Stimulated activated naive CD8-positive, alpha-beta T cell treated with anti-CD3 and anti-CD28 coated beads, Interleukin-15, amount 100 ng/mL, for 72 hours (primary cell): Measurements from ENCODE around the gene RAB8A.
"Not testable (repeated sequence)": the region's sequence is repeated elsewhere in the genome, so short reads cannot be mapped to it uniquely, and the experiment has no call there.

Experiments
- ATAC-seq: fragments of 150-1000 bp; cut with Tn5 transposase; 2 replicates; pipeline ENCODE4 v1.10.0; 2021; ENCODE audit warnings: mild to moderate bottlenecking, moderate library complexity
- DNase-seq, 2 donors: peaks; one replicate each; pipeline ENCODE4 v3.0.0; 2021 to 2022
- H3K27ac Mint-ChIP-seq, 2 donors: one replicate each; pipeline ENCODE4 v1.8.0; 2022; ENCODE audit warnings: mild to moderate bottlenecking in 2 of 2, mixed read lengths in 2 of 2, moderate library complexity in 2 of 2
- H3K27me3 Mint-ChIP-seq: one replicate; pipeline ENCODE4 v1.8.0; 2022; ENCODE audit warnings: mixed read lengths
- H3K4me1 Mint-ChIP-seq: one replicate; pipeline ENCODE4 v1.8.0; 2022; ENCODE audit warnings: mild to moderate bottlenecking, mixed read lengths
- H3K4me3 Mint-ChIP-seq, 2 donors: one replicate each; pipeline ENCODE4 v1.8.0; 2022; ENCODE audit warnings: mild to moderate bottlenecking in 2 of 2, mixed read lengths in 2 of 2, moderate library complexity in 1 of 2
- H3K9me3 Mint-ChIP-seq, 2 donors: one replicate each; pipeline ENCODE4 v1.8.0; 2022; ENCODE audit warnings: mixed read lengths in 2 of 2

Gene RAB8A

GRCh38 chr19:16075430-16076153 lies 36.1 kb upstream of the RAB8A start:
- no peak for ATAC-seq
- H3K27me3 Mint-ChIP-seq: no peaks in the 10 kb centered on the region
- H3K9me3 Mint-ChIP-seq: no peaks in the 10 kb centered on the region
- peak overlapping the region; percentile 88 to 93 for H3K4me3 Mint-ChIP-seq
- peaks cover 67% of the 10 kb centered on the region for H3K4me1 Mint-ChIP-seq
- H3K27ac Mint-ChIP-seq: peak overlapping the region; percentile 75 to 88
- no peak for DNase-seq

- Mint-ChIP-seq H3K27me3 (no peaks in the 10 kb centered on the region), H3K4me1 (peaks cover 74% of the 10 kb centered on the region), H3K9me3 (no peaks in the 10 kb centered on the region), H3K4me3 (peak within 1 kb of the TSS; percentile 88 to 93), H3K27ac (peak within 1 kb of the TSS; percentile 90 to 99)
- DNase-seq: peak; percentile 80 to 88
- ATAC-seq: peak; percentile 65
Measured at GRCh38 chr19:16076154-16076957, 35.3 kb upstream of the RAB8A start, which contains the start of gene TPM4. Gene TPM4 (plus strand): TSS chr19:16076495. CDS start chr19:16076566, 71 bp downstream.

GRCh38 chr19:16076958-16077611 lies 34.6 kb upstream of the RAB8A start:
- Mint-ChIP-seq H3K27ac (peak overlapping the region; percentile 90 to 99), H3K27me3 (no peaks in the 10 kb centered on the region), H3K9me3 (no peaks in the 10 kb centered on the region), H3K4me1 (peaks cover 82% of the 10 kb centered on the region), H3K4me3 (peak overlapping the region; percentile 88)
- DNase-seq (peak in 1 of 2 donors; percentile 35), ATAC-seq (no peak)

GRCh38 chr19:16077984-16078758 lies 33.5 kb upstream of the RAB8A start:
- peak overlapping the region; percentile 88 for H3K4me3 Mint-ChIP-seq
- H3K9me3 Mint-ChIP-seq: no peaks in the 10 kb centered on the region
- ATAC-seq (peak; percentile 16), DNase-seq (peak; percentile 47 to 55)
- no peaks in the 10 kb centered on the region for H3K27me3 Mint-ChIP-seq
- peaks cover 83% of the 10 kb centered on the region for H3K4me1 Mint-ChIP-seq
- H3K27ac Mint-ChIP-seq: peak overlapping the region; percentile 99

DNA sequence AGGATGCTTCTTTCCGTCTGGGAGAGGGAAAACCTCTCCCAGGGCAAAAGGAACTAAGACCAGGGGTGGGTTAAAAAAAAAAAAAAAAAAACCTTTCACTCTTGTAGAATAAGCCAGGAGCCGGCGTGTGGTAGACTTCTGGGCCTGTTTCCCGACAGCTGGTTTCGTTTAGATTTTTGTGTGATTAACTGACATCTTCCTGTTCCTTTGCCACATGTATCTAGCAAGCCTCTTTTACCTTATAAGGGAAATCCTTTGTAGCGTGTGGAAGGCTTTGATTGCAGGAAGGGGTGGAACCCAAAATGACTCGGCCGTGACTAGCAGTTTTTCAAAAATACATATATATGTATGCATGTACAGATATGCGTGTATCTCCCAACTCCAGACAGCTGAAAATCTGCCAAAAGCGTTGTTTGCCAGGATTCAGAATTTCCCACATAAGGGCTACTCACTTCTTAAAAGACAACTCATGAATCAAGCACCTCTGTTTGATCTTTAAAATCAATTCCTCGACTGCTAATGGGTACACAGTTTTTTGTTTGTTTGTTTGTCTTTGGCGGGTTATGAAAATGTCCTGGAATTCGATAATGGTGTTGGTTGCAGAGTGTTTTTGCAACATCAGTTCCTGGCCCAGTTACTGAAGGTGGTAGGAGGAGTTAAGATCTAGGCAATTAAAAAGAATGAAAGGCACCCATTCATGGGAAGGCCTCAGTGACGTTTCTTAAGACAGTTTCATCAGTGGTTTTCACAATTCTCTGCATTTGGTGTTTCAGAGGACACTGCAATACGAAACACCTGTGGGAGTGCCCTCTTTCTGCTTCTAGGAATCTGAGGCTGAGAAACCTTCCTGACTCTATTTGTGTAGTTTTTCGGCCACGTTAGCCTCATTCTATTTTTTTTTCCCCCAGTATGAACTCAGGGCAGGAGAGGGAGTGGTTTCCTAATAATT lies 32.7 kb upstream of the RAB8A start:
- H3K4me1 Mint-ChIP-seq: peaks cover 84% of the 10 kb centered on the region
- peak overlapping the region; percentile 88 for H3K4me3 Mint-ChIP-seq
- ATAC-seq (peak; percentile 73), DNase-seq (peak; percentile 57 to 77)
- no peaks in the 10 kb centered on the region for H3K9me3 Mint-ChIP-seq
- H3K27me3 Mint-ChIP-seq: no peaks in the 10 kb centered on the region
- H3K27ac Mint-ChIP-seq: peak overlapping the region; percentile 99

- Mint-ChIP-seq H3K27ac (peak overlapping the region in 1 of 2 donors; percentile 42), H3K4me1 (peaks cover 88% of the 10 kb centered on the region), H3K9me3 (no peaks in the 10 kb centered on the region), H3K4me3 (peak overlapping the region in 1 of 2 donors; percentile 17), H3K27me3 (no peaks in the 10 kb centered on the region)
- DNase-seq (no peak), ATAC-seq (no peak)
Measured at GRCh38 chr19:16084067-16084685, 27.5 kb upstream of the RAB8A start.

DNA sequence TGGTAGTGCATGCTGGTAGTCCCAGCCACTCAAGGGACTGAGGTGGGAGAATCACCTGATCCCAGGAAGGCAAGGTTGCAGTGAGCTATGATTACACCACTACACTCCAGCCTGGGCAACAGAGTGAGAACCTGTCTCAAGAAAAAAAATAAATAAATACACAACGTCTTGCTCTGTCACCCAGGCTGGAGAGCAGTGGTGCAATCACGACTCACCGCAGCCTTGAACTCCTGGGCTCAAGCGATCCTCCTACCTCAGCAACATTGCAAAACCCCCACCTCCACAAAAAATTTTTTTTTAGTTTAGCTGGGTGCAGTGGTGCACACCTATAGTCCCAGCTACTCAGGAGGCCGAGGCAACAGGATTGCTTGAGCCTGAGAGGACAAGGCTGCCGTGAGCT lies 26.6 kb upstream of the RAB8A start:
- Mint-ChIP-seq H3K27me3 (no peaks in the 10 kb centered on the region), H3K4me3 (peak overlapping the region; percentile 71 to 85), H3K9me3 (no peaks in the 10 kb centered on the region), H3K27ac (peak overlapping the region; percentile 33 to 89), H3K4me1 (peaks cover 85% of the 10 kb centered on the region)
- ATAC-seq (peak; percentile 7), DNase-seq (no peak)

- H3K4me3 Mint-ChIP-seq, H3K27ac Mint-ChIP-seq, ATAC-seq, H3K9me3 Mint-ChIP-seq, DNase-seq, H3K27me3 Mint-ChIP-seq: not testable (repeated sequence)
- peaks cover 62% of the 10 kb centered on the region for H3K4me1 Mint-ChIP-seq
Measured at GRCh38 chr19:16087404-16087803, 24.3 kb upstream of the RAB8A start.

- no peak overlapping the region for H3K27ac Mint-ChIP-seq
- H3K9me3 Mint-ChIP-seq: no peaks in the 10 kb centered on the region
- no peaks in the 10 kb centered on the region for H3K27me3 Mint-ChIP-seq
- DNase-seq: no peak
- H3K4me1 Mint-ChIP-seq: peaks cover 61% of the 10 kb centered on the region
- ATAC-seq: no peak
- no peak overlapping the region for H3K4me3 Mint-ChIP-seq
Measured at GRCh38 chr19:16087940-16088339, 23.7 kb upstream of the RAB8A start.

DNA sequence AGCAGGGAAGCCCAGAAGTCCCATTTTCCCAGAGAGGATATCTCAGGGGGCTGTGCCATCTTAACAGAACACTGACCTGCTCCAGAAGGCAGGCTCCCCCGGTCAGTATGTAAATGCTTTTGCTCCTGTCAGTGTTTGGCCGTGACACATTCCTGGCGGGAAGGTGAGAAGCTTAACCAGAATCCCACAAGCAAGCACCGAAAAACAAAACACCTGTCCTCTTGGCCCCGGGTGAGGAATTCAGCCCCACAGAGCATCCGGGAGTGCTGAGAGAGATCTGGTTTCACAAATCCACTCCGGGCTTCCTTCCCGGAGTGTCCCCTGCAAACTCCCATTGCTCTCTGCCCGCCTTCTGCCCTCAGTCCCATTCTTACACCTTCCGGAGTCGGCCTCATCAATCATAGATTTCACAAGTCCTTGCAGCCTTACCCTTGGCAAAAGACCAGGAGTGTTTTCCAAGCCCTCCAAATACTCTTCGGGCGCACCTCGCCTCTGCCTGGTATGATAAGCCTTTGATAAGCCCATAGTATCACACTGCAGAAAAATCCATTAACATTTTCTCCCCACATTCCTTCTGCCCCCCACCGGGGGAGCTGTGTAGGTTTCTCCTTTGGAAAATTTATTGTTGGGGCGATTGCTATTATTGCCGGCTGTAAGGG lies 23.2 kb upstream of the RAB8A start:
- Mint-ChIP-seq H3K9me3 (no peaks in the 10 kb centered on the region), H3K27me3 (no peaks in the 10 kb centered on the region), H3K4me3 (no peak overlapping the region), H3K27ac (peak overlapping the region in 1 of 2 donors; percentile 13), H3K4me1 (peaks cover 62% of the 10 kb centered on the region)
- no peak for ATAC-seq
- DNase-seq: no peak

DNA sequence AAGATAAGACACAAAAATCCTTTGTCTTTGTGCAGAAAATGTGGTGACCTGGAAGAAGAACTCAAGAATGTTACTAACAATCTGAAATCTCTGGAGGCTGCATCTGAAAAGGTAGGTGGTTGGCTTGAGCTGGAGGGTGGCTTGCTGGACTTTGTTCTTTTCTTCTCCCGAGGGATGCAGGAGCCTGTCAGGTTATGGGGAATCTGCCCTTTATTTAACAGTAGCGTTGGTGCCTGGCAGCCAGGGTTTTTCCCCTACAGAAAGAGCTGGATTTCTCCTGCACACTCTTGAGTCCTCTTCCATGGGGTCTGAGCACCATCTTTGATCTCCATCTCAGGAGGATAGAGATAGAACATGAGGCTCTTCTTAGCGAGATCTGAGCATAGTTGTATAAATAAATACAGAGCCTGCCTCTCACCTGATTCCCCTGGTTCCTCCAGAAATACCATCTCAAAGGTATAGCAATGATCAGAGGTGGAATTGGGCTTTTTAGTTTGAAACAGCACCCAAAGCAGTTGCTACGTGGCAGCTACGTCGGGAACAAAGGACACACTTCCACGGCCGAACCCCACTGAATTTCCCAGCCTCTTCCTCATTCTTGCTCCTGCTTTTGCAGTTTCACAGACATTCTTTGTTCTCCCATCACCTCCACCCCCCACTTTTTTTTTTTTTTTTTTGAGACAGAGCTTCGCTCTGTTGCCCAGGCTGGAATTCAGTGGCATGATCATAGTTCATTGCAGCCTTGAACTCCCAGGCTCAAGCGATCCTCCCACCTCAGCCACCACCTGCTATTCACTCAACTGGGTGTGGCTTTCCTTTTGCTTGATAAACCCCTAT lies 22.5 kb upstream of the RAB8A start:
- peaks cover 61% of the 10 kb centered on the region for H3K4me1 Mint-ChIP-seq
- no peaks in the 10 kb centered on the region for H3K9me3 Mint-ChIP-seq
- DNase-seq: no peak
- no peaks in the 10 kb centered on the region for H3K27me3 Mint-ChIP-seq
- peak overlapping the region in 1 of 2 donors; percentile 74 for H3K27ac Mint-ChIP-seq
- ATAC-seq: no peak
- no peak overlapping the region for H3K4me3 Mint-ChIP-seq

- ATAC-seq (no peak), DNase-seq (no peak)
- Mint-ChIP-seq H3K4me1 (peaks cover 59% of the 10 kb centered on the region), H3K27me3 (no peaks in the 10 kb centered on the region), H3K9me3 (no peaks in the 10 kb centered on the region), H3K27ac (peak overlapping the region in 1 of 2 donors; percentile 30), H3K4me3 (no peak overlapping the region)
Measured at GRCh38 chr19:16091546-16092475, 19.9 kb upstream of the RAB8A start.
